Activated T-cell treated with anti-CD3 and anti-CD28 coated beads, Interleukin-2, amount 50 U/mL, for 4 hours (primary cell): ENCODE measurements around the gene NRG3. TPM values are rescaled to one million over a fixed set of nuclear protein-coding genes. Genes with fewer than 3 reads are reported as not detected.

Experiments used
- ATAC-seq, 2 donors: fragments of 200-7000 bp; cut with Tn5 transposase; one replicate each; pipeline ENCODE4 v1.10.0; 2021
- DNase-seq: peaks from one replicate; pipeline ENCODE4 v3.0.0-alpha.2; 2020
- H3K27me3 Mint-ChIP-seq: one replicate; pipeline ENCODE4 v1.8.0; 2021; ENCODE audit warnings: low read depth, mixed read lengths
- H3K36me3 Mint-ChIP-seq: one replicate; pipeline ENCODE4 v1.8.0; 2022; ENCODE audit warnings: mixed read lengths; ENCODE audit not compliant: insufficient read depth
- H3K4me1 Mint-ChIP-seq: one replicate; pipeline ENCODE4 v1.8.0; 2021; ENCODE audit warnings: low read depth, mixed read lengths
- H3K4me3 Mint-ChIP-seq: one replicate; pipeline ENCODE4 v1.8.0; 2021; ENCODE audit warnings: mild to moderate bottlenecking, moderate library complexity, mixed read lengths
- H3K9me3 Mint-ChIP-seq: one replicate; pipeline ENCODE4 v1.8.0; 2021; ENCODE audit warnings: mixed read lengths
- total RNA-seq, 3 donors: library from RNA; stranded (reverse); gene quantifications; one replicate each; pipeline ENCODE4 v1.2.1, GENCODE V29; 2021

The NRG3 gene
- total RNA-seq, 3 donors from 2014 or later = not detected

GRCh38 chr10:82429302-82429701, 554.3 kb downstream of the NRG3 start:
- no peaks in the 10 kb centered on the region for H3K4me1 Mint-ChIP-seq
- DNase-seq = no peak

GRCh38 chr10:82438277-82438676, 563.3 kb downstream of the NRG3 start:
- Mint-ChIP-seq H3K36me3 (no peaks in the 10 kb centered on the region), H3K4me3 (no peak overlapping the region), H3K4me1 (no peaks in the 10 kb centered on the region), H3K9me3 (peaks cover 11% of the 10 kb centered on the region), H3K27me3 (no peaks in the 10 kb centered on the region)
- ATAC-seq (no peak), DNase-seq (no peak)

More at GRCh38 chr10:82429302-82429701, 554.3 kb downstream of the NRG3 start:
- peaks cover 25% of the 10 kb centered on the region for H3K9me3 Mint-ChIP-seq
- H3K36me3 Mint-ChIP-seq = no peaks in the 10 kb centered on the region
- H3K27me3 Mint-ChIP-seq = no peaks in the 10 kb centered on the region
- H3K4me3 Mint-ChIP-seq = no peak overlapping the region
- no peak for ATAC-seq

GRCh38 chr10:82440775-82441174, 565.8 kb downstream of the NRG3 start:
- Mint-ChIP-seq H3K4me3 (no peak overlapping the region), H3K36me3 (no peaks in the 10 kb centered on the region), H3K27me3 (no peaks in the 10 kb centered on the region), H3K9me3 (peaks cover 10% of the 10 kb centered on the region), H3K4me1 (no peaks in the 10 kb centered on the region)
- DNase-seq = no peak
- no peak for ATAC-seq

- Mint-ChIP-seq H3K9me3 (peaks cover 6% of the 10 kb centered on the region), H3K4me3 (no peak overlapping the region), H3K4me1 (no peaks in the 10 kb centered on the region), H3K27me3 (no peaks in the 10 kb centered on the region), H3K36me3 (no peaks in the 10 kb centered on the region)
- no peak for ATAC-seq
- no peak for DNase-seq
These were observed 577.1 kb downstream of the NRG3 start for GRCh38 chr10:82452046-82452445.

GRCh38 chr10:82452676-82453075, 577.7 kb downstream of the NRG3 start:
- no peaks in the 10 kb centered on the region for H3K27me3 Mint-ChIP-seq
- H3K4me1 Mint-ChIP-seq = no peaks in the 10 kb centered on the region
- no peaks in the 10 kb centered on the region for H3K36me3 Mint-ChIP-seq
- no peak for ATAC-seq
- DNase-seq = no peak
- peaks cover 6% of the 10 kb centered on the region for H3K9me3 Mint-ChIP-seq
- no peak overlapping the region for H3K4me3 Mint-ChIP-seq

GRCh38 chr10:82453678-82454293, 578.8 kb downstream of the NRG3 start:
- H3K9me3 Mint-ChIP-seq = peaks cover 6% of the 10 kb centered on the region
- ATAC-seq (no peak), DNase-seq (no peak)
- H3K27me3 Mint-ChIP-seq = no peaks in the 10 kb centered on the region
- H3K36me3 Mint-ChIP-seq = no peaks in the 10 kb centered on the region
- no peak overlapping the region for H3K4me3 Mint-ChIP-seq
- no peaks in the 10 kb centered on the region for H3K4me1 Mint-ChIP-seq

- Mint-ChIP-seq H3K36me3 (no peaks in the 10 kb centered on the region), H3K4me3 (no peak overlapping the region), H3K27me3 (no peaks in the 10 kb centered on the region), H3K9me3 (peaks cover 11% of the 10 kb centered on the region), H3K4me1 (no peaks in the 10 kb centered on the region)
- no peak for DNase-seq
- ATAC-seq = no peak
These were observed 588.0 kb downstream of the NRG3 start for GRCh38 chr10:82462910-82463551.

GRCh38 chr10:82463614-82464013, 588.6 kb downstream of the NRG3 start:
- H3K4me1 Mint-ChIP-seq = no peaks in the 10 kb centered on the region
- peaks cover 11% of the 10 kb centered on the region for H3K9me3 Mint-ChIP-seq
- no peak overlapping the region for H3K4me3 Mint-ChIP-seq
- DNase-seq (no peak), ATAC-seq (no peak)
- H3K27me3 Mint-ChIP-seq = no peaks in the 10 kb centered on the region
- H3K36me3 Mint-ChIP-seq = no peaks in the 10 kb centered on the region

- ATAC-seq = no peak
- H3K4me1 Mint-ChIP-seq = no peaks in the 10 kb centered on the region
- H3K36me3 Mint-ChIP-seq = no peaks in the 10 kb centered on the region
- H3K9me3 Mint-ChIP-seq = peaks cover 11% of the 10 kb centered on the region
- H3K27me3 Mint-ChIP-seq = no peaks in the 10 kb centered on the region
- no peak for DNase-seq
- no peak overlapping the region for H3K4me3 Mint-ChIP-seq
These were observed 589.3 kb downstream of the NRG3 start for GRCh38 chr10:82464191-82464818.

GRCh38 chr10:82464966-82465365, 590.0 kb downstream of the NRG3 start:
- no peaks in the 10 kb centered on the region for H3K36me3 Mint-ChIP-seq
- DNase-seq = no peak
- no peaks in the 10 kb centered on the region for H3K4me1 Mint-ChIP-seq

GRCh38 chr10:82468453-82468852, 593.5 kb downstream of the NRG3 start:
- Mint-ChIP-seq H3K27me3 (no peaks in the 10 kb centered on the region), H3K9me3 (no peaks in the 10 kb centered on the region), H3K36me3 (no peaks in the 10 kb centered on the region), H3K4me1 (no peaks in the 10 kb centered on the region), H3K4me3 (no peak overlapping the region)
- DNase-seq (no peak), ATAC-seq (no peak)

More at GRCh38 chr10:82464966-82465365, 590.0 kb downstream of the NRG3 start:
- Mint-ChIP-seq H3K27me3 (no peaks in the 10 kb centered on the region), H3K9me3 (peaks cover 11% of the 10 kb centered on the region), H3K4me3 (no peak overlapping the region)
- no peak for ATAC-seq

- DNase-seq (no peak), ATAC-seq (no peak)
- Mint-ChIP-seq H3K4me3 (no peak overlapping the region), H3K36me3 (no peaks in the 10 kb centered on the region), H3K4me1 (no peaks in the 10 kb centered on the region), H3K9me3 (peaks cover 15% of the 10 kb centered on the region), H3K27me3 (no peaks in the 10 kb centered on the region)
These were observed 597.7 kb downstream of the NRG3 start for GRCh38 chr10:82472406-82473335.

- H3K4me1 Mint-ChIP-seq = no peaks in the 10 kb centered on the region
These were observed 602.8 kb downstream of the NRG3 start for GRCh38 chr10:82477776-82478175.

GRCh38 chr10:82492647-82493046, 617.7 kb downstream of the NRG3 start:
- DNase-seq (no peak), ATAC-seq (no peak)
- Mint-ChIP-seq H3K27me3 (no peaks in the 10 kb centered on the region), H3K4me3 (no peak overlapping the region), H3K9me3 (peaks cover 9% of the 10 kb centered on the region), H3K4me1 (no peaks in the 10 kb centered on the region), H3K36me3 (no peaks in the 10 kb centered on the region)

More at GRCh38 chr10:82477776-82478175, 602.8 kb downstream of the NRG3 start:
- no peak overlapping the region for H3K4me3 Mint-ChIP-seq
- no peaks in the 10 kb centered on the region for H3K36me3 Mint-ChIP-seq
- DNase-seq (no peak), ATAC-seq (no peak)
- no peaks in the 10 kb centered on the region for H3K27me3 Mint-ChIP-seq
- H3K9me3 Mint-ChIP-seq = peaks cover 21% of the 10 kb centered on the region
